GM19468 (cell line): ENCODE results near the gene NECTIN1.
A peak's percentile ranks its signal among the peaks of the same experiment; 100 is the strongest.

ENCODE experiments used
- ATAC-seq: cut with Tn5 transposase; IDR thresholded peaks from one replicate; pipeline ENCODE4 v1.9.1; 2021; ENCODE audit warnings: mild to moderate bottlenecking, moderate library complexity, moderate number of reproducible peaks; ENCODE audit not compliant: unreplicated experiment; ENCODE audit errors: extremely low read depth

Gene NECTIN1

DNA sequence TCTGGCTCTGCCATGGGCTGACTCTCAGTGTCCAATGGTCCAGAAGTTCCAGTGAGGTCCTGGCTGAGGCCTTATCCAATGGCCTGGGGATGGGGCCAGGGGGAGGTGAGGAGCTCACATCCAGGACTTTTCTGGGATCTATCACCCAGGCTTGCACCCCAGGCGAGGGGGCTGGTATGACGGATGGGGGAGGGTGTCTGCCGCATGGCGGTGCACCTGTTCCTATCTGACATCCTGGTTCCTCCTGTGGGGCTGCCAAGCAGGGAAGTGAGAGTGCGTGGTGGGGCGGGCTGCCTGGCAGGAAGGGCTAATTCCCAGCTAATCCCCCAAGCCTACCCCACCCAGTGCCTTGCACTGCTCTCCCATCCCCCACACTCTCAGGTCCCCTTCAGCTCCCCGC, 102.1 kb downstream of the NECTIN1 start:
- no peak for ATAC-seq

DNA sequence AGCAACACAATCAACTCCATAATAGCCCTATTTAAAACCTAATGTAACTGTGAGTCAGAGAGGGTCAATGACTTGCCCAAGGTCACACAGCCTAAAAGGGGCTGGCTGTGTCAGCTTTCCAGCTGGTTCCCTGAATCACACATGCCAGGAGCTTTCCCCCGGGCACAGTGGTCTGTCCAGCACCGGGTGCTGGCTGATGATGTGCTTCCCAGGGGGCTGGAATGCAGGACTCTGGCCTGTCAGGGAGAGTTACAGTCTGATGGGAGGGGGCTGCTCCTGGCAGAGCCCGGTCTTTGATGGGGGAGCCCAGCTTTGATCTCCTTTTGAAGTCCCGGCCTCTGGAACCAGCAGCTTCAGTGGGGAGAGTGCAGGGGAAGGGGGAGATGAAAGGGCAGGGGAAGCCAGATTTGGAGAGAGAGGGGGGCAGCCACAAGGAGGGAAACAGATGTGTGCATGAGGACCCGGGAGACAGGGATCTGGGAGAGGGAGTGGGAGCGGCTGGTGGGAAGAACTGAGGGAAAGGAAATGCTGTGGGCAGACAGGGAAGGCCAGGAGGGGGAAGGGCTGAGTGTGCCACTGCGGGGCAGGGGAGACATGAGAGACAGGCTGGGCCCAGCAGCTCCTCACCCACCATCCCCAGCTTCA, 102.7 kb downstream of the NECTIN1 start:
- ATAC-seq, result no peak

DNA sequence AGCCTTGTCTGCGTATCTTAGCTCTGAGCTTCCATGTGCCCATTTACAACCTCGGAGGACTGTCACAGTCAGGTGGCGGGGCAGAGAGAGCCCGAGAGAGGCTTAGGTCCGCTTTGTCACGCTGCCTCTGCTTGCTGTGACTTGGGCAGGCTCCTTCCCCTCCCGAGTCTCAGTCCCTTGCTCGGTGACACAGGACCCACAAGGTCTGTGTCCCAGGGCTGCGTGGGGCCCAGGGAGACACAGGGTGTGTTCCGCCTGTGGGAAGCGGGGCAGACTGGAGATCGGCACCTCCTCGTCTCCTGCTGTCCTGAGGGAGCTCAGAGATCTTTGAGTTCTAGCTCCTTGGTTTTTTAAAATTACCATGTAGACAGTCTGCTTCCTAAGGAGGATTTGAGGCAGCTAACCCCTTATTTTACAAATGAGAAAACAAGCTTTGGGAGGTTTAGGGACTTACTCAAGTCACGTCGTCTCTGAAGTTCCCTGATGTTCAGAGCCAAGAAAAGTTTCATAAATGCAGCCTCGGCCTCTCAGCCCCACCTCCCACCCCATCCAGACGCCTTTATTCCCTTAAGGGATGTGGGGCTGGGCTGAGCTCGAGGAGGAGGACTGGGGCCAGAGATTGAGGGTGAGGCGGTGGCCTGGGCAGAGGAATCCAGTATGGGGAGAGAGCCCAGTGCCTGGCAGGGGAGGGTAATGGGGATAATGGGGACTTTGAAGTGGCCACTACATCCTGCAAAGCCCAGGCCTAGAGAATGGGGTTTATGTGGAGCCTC, 103.6 kb downstream of the NECTIN1 start:
- no peak for ATAC-seq

DNA sequence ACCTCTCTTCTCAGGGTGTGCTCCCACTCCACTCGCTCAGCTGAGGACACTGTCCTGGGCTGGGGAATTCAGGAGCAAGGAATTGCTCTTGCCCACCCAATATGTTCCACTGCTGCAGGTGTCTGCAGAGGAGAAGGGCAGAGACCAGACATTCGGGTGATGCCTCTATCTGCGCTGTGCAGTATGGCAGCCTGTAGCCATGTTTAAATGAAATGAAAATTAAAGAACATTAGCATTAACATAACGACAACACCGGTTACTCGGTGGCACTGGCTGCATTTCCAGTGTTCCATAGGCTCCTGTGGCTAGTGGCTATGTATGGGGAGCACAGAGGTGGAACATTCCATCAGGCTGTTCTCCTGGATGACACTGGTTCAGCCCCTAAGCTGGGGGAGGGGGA, 104.4 kb downstream of the NECTIN1 start:
- no peak for ATAC-seq

DNA sequence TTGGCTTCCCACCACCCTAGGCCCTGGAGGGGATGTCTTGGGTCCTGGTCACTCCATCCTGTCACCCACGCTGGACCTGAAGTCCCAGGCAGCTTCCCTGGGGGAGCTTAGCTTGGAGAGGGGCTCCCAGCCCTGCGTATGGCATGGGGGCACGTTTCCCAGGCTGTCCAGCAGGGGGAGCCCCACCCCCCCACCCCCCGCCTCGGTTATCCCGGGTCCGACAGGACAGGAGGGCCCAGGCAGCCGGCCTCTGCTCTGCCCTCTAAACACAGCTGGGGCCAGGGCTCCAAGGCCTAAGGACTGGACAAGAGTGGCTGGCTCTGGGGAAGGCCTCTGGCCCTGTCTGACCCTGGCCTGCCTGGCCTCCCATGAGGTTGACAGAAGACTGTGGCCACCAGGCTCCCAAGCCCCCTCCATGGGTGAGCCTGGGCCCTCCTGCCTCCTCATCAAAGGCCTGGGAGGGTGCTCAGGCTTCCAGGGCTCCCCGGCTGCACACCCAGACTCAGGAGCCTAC, 104.8 kb downstream of the NECTIN1 start:
- no peak for ATAC-seq

DNA sequence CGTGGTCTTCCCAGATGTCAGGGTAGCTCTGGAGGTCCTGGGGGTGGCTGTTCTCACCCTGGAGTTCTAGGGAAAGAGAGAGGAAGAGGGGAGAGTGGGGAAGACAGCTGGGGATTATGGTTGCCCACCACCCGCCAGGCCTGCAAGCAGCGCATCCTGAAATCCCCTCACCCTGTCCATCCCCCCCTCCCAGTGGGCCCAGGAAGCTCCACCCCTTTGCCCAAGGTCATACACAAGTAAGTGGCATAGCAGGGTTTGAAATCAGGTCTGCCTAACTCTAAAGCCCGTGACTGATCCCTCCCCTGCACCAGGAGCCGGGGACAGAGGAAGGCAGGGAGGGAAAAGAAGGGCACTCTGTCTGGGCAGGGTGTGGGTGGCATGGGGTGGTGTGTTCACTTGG, 105.3 kb downstream of the NECTIN1 start:
- ATAC-seq, result no peak

DNA sequence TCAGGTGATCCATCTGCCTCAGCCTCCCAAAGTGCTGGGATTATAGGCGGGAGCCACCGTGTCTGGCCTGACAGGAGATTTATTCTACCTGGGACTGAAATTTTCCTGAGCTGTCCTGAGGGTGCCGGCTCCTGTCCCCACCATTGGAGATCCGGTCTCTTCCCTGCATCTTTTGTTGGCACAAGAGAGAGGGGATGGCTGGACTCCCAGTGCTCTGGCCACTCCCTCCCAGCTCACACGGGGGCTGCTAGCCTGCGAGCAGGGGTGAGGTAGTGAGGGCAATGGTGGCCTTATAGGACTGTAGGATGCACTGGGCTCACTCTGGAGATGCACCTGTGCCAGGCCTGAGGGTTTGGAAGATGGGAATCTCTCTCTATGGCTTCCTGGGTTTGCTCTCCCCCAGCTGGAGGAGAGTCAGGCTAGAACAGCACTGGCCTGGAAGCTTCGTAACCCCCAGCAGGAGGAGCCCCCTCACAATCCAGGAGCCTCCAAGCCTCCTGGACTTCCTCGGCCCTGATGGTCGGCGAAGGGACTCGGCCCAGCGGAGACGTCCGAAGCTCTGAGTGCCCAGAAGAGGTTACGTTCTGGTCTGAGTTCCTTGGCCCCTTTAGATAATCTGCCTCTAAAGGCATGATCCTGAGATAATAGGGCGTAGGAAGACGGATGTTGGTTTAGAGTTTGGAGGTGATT, 106.4 kb downstream of the NECTIN1 start:
- no peak for ATAC-seq

DNA sequence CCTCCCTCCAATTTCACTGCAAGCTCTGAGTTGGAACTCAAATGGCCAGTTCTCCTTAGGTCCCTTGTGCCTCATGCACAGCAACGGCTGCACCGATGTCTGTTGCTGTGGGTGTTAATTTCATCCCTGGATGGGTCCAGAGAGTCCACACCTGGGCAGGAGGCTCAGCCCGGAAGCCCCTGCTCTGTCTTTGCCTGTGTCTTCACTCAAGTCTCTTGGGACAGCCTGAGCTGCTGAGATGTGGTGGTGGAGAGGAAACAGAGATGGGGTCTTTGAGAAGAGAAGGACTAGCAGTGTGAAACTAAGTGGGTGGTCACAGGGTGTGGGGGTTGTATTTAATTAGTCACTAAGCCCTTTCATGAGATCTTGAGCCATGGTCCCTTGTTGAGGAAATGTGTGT, 109.3 kb downstream of the NECTIN1 start:
- no peak for ATAC-seq

DNA sequence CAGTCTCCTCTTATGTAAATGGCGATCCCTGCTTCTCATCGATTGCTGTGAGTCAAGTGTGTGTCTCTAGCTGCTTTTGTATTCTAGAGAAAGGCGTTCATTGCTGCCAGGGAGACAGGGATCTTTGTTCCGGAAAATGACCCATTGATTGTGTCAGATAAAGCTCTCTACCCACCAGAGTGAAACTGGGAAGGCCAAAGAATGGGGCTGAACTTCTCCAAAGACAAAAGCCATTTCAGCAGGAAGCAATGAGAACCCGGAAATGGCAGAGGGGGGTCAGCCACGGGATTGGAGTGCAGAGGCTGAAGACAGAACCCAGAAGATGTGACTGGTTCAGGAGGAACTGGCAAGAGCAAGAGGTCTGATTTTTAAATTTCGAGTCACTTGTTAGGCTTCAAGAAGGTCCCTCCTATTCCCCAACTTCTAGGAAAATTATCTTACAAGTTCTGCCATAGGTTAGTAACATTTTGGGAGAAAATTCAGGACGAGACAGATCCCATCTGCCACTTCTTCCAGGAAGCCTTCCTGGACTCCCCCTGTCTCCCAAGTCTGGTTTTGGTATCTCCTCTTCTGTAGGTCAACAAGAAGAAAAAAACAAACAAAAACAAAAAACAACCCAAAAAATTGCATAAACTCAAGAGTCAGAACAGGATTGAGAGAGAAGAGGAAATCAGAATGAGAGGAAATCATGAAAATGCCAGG, 110.6 kb downstream of the NECTIN1 start:
- no peak for ATAC-seq

DNA sequence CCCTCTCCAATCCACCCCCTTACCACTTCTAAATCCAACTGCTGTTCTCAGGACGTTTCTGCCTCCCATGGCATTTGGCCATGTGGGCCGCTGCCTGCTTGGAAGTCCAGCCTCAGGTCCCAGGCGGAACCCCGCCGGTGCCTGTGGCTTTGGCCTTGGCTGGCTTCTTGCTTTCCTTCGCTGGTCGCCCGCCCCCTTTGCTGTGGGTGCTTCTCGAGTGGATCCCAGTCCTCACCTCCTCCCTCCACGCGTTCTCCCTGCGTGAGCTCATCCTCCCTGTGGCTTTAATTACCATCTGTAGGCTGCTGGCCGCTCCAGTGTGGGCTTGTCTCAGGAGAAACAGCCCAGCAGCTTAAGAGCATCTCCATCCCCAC, 111.7 kb downstream of the NECTIN1 start:
- ATAC-seq, result no peak

DNA sequence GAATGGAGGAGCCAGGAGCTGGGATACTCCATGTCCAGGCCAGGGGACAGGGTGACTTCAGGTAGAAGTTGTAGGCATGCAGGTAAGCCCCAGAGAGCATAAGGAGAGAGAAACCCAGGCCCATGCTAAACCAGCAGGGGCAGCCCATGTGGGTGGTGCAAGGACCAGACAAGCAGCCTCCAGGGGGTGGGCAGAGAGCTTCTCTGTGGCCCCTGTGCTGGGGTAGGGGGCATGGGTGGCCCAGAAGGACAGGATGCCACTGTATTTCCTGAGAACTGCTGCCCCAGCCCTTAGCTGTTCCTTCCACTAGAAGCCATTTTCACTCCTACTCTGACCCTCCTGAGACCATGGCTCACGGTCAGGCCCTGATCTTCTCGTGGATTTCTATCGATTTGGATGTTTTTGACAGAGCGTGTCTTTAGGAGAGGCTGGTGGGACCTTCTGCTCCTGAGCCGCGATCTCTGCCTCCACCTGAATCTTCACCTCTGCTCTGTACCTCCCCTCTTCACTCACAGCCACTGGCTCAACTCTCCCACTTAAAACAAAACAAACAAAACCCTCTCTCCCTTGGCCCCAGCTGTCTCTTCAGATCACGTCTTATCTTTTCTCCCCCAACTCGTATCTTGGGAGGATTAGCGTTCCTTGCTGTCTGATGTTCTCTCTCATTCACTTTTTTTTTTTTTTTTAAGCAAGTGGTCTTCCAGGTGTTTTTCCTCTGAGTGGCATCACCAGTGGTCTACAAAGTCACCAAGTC, 112.2 kb downstream of the NECTIN1 start:
- ATAC-seq, result no peak

DNA sequence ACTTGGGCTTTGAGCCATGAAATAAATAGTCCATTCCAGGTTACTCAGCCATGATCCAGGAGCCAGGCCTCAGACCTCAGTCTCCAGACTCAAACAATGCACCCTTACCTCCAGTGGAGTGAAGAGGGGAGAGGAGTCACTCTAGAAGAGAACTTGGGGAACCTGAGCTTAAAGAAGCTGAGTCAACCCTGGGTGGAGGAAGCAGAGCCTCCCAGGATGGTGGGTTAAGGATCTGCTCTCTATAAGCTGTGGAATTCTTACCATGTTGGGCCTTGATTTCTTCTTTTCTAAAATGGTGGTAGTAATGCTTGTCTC, 113.2 kb downstream of the NECTIN1 start:
- no peak for ATAC-seq

DNA sequence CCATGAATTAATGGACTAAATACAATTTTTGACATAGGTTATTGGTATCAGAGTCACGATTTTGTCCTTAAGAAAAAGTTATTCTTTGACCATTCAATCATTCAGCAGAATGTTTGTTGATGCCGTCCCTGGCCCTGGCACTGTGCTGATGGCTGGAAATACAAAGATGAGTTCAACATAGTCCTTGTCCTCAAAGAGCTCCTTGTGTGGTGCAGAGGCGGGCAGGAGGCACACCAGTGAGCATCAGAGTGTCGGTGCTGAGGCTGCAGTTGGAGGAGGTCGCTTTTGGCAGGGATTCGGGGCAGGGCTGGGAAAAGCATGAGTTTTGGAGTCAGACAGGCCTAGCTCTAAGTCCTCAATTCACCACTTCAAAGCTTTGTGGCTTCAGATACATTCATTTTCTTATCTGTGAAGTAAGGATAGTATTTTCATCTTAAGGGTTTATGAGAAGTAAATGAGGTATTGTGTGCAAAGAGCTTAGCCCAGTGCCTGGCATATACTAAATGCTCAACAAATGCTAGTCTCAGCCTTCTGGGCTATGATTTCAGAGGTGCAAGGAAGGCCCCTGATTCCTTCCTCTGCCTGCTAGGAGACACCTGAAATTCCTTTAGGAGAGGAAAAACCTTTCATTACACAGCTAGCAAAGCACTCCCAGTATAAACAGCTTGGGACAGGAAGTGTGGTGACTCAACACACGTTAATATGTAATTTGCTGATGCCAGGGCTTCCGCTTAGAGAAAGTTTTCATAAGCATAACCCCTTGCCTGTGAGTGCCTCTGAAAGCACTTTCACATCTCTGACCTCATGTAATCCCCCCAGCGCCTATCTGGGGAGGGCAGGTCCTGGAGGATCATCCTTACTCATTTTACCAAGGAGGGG, 113.8 kb downstream of the NECTIN1 start:
- peak; percentile 78 for ATAC-seq

DNA sequence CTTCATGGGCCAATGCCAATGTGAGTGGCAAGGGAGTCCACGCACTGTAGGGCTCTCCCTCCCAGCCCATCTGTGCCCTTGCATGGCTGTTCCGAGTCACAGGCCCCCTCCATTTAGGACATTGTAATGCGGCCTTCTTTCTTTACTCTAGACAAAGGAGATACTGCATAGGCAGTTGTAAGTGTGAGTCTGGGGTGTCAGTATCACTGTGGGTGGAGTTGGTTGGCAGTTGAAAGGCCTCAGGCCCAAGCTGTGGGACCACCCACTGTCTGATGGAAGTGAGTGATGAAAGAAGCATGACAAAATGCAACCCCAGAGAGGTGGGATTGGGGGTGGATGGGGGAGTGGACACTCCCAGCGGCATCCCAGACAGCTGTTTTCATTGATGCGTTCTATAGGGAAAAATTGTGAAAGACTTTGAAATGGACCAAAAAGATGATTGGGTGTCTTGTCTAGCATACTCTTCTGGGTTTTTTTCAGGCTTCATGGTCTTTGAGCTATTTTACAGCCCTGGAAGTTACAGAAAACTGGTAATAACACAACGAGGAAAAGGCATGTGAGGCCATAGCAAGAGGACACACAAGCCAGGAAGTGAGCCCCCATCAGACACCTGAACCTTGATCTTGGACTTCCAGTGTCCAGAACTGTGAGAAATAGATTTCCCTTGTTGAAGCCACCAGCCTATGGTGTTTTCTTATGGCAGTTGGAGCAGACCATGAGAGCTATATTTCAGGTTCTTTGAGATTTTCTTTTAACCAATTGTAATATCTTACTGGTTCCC, 114.6 kb downstream of the NECTIN1 start:
- ATAC-seq, result no peak

DNA sequence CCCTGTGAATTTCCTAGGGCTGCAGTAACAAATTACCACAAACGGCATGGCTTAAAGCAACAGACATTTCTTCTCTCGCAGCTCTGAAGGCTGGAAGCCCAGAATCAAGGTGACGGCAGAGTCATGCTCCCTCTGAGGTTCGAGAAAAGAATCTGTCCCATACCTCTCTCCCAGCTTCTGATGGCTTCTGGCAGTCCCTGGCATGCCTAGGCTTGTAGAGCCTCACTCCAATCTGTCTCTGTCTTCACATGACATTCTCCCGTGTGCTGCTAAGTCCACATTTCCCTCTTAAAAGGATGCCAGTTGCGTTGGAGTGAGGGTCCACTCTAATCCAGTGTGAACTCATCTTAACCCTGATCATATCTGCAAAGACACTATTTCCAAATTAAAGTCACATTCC, 116.2 kb downstream of the NECTIN1 start:
- no peak for ATAC-seq

DNA sequence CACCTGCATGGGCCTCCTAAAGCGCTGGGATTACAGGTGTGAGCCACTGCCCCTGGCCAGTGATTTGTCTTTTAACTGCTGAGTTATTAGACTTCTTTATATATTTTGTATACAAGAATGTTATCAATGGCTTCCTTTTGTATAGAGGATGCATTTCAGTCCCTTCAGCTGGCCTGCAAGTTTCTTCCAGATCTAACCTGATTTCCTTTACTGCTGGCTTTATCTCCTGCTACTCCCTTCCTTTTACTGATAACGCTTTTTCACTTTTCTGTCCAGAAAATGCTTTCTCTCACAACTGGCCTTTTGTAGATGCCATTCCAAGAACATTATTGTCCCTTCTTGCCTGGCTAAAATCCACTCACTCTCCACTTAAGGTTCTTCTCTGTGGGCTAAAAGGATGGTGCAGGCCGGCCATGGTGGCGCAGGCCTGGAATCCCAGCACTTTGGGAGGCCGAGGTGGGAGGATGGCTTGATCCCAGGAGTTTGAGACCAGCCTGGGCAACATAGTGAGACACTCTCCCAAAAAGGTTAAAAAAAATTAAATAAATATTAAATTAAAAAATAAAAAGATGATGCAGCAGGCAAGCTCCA, 118.1 kb downstream of the NECTIN1 start:
- no peak for ATAC-seq

DNA sequence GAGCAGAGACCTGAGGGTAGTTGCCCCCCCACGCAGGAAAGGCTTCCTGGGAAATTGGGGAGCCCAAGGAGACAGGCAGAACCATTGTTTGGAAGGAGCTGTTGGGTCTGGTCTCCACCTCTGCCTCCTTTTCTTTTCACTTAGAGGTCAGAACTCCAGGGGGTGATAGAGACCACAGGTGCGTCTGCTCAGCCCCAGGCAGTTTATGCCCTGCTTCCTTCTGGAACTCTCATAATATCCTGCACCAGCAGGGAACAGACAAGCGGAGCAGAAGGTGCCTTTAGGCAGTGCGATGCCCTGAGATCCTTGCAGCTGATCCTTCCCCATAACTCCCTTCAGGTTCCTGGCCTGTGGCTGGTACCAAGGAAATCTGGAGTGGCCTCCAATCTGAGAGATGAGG, 120.2 kb downstream of the NECTIN1 start:
- no peak for ATAC-seq

DNA sequence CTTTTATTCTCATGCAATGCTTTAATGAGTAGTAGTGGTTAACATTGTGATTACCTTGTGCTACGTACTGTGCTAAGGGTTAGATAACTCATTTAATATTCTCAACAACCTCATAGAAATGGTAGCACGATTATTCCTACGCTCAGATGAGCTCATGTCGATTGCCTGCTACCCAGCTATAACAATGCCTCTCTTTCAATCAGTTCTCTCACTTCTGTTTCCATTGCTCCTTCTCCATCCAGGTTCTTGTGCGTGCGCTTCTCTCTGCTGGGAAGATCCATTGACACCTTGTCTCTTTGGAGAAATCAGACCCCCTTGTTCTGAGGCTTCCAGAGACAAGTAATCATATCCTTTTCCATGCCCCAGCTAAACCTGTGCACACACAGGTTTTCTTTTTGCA, 120.8 kb downstream of the NECTIN1 start:
- no peak for ATAC-seq
